ENCODE measurements around the gene MAIP1.
"Not testable (repeated sequence)": the region's sequence is repeated elsewhere in the genome, so short reads cannot be mapped to it uniquely, and the experiment has no call there.

MAIP1 gene

DNA sequence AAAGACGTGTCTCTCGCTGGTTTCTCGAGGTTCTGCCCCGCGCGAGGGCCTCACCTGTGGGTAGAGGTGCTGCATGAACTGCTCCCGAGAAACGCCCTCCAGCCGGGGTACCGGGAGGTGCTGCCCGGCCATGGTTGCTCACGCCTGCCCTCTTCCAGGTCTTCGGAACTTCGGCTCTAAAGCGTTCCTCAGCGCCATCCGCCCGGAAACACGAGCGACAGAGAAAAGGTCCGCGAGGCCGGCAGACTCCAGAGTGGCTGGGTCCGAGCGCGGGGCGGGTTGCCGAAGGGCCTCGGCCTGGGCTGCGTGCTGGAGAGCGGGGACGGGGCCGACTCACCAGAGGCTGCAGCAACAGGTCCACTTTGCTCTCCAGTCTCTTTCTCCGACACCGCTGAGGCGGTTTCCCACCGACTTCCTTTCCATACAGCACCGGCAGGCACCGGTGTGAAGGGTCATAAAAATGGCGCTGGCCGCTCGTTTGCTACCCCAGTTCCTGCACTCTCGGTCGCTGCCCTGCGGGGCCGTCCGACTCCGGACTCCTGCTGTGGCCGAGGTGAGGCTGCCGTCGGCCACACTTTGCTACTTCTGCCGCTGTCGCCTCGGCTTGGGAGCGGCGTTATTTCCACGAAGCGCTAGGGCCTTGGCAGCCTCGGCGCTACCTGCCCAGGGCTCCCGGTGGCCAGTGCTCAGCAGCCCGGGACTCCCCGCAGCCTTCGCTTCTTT lies at the start of gene MAIP1, which contains the start of gene TYW5:
Gene MAIP1 (plus strand): TSS at position 244 of the 723 bp plus-strand sequence. CDS start 217 bp downstream, at position 461.
Gene TYW5 (minus strand): TSS at position 153 of the 723 bp plus-strand sequence. CDS start 21 bp downstream, at position 132.
- DNase-seq (ENCODE audit: low read depth) = peak; percentile 73

- DNase-seq (ENCODE audit: low read depth) = no peak
Measured at GRCh38 chr2:199907008-199907714, 48.2 kb upstream of the MAIP1 start.

- DNase-seq (ENCODE audit: low read depth) = no peak
Measured at GRCh38 chr2:199910338-199911051, 44.9 kb upstream of the MAIP1 start.

GRCh38 chr2:199911052-199911876 lies 44.1 kb upstream of the MAIP1 start, which contains the start of gene C2orf69:
Gene C2orf69 (plus strand): TSS chr2:199911293. CDS start chr2:199911439, 146 bp downstream.
- peak; percentile 95 for DNase-seq (ENCODE audit: low read depth)

DNA sequence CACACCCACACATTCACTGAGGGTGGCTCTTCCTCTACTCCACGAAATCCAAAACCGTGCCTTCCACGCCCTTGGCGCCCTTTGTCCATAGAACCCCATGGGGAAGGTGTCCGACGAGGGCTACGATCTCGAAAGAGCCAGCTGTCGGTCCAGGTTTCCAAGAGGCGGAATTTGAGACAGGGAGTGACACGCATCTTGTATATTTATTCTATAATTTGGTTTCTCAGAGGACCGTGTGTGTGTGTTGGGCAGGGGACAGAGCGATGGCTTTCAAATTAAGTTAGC lies 43.6 kb upstream of the MAIP1 start:
- no peak for DNase-seq (ENCODE audit: low read depth)

- DNase-seq (ENCODE audit: low read depth) = not testable (repeated sequence)
Measured at GRCh38 chr2:199912553-199913114, 42.7 kb upstream of the MAIP1 start.

GRCh38 chr2:199914372-199914958 lies 40.9 kb upstream of the MAIP1 start:
- no peak for DNase-seq (ENCODE audit: low read depth)

GRCh38 chr2:199916980-199917379 lies 38.4 kb upstream of the MAIP1 start:
- DNase-seq (ENCODE audit: low read depth) = no peak

GRCh38 chr2:199922856-199923255 lies 32.5 kb upstream of the MAIP1 start:
- DNase-seq (ENCODE audit: low read depth) = no peak

- no peak for DNase-seq (ENCODE audit: low read depth)
Measured at GRCh38 chr2:199923924-199924323, 31.5 kb upstream of the MAIP1 start.

DNA sequence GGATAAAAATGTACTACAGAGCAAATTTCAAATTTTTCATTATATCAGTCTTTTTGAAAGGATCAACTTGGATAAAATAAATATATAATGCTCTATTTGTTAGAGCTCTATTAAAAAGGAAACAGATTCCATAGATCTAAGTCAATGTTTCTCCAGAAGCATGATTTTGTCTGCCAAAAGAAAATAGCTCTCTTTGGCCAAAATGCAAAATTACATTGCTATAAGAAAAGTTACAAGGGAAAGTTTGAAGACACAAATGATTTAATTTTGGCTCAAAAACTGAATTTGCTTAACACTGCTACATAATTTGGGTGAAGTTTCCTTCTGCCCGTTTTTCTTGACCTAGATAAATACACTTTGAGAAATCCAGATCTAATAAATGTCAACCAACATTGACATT lies 28.6 kb upstream of the MAIP1 start:
- no peak for DNase-seq (ENCODE audit: low read depth)

- no peak for DNase-seq (ENCODE audit: low read depth)
Measured at GRCh38 chr2:199928226-199928625, 27.2 kb upstream of the MAIP1 start.

DNA sequence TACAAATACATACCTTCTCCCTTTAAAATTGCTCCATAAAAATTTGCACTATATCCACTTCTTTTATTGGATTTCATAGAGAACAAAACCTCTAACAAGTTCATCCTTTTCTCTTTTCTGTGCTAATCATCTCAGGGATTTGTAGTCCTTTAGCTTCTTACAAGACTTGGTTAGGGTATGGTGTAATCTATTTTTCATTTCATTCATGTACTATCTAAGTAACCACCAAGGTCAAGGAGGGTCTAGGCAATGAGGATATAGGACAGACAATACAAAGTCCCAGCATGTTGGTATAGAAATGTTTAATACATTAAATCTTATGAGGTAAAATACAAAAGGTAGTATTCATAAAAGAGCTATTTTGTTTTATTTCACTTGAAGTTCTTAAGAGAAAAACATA lies 26.8 kb upstream of the MAIP1 start:
- no peak for DNase-seq (ENCODE audit: low read depth)

GRCh38 chr2:199929262-199929661 lies 26.1 kb upstream of the MAIP1 start:
- no peak for DNase-seq (ENCODE audit: low read depth)

DNA sequence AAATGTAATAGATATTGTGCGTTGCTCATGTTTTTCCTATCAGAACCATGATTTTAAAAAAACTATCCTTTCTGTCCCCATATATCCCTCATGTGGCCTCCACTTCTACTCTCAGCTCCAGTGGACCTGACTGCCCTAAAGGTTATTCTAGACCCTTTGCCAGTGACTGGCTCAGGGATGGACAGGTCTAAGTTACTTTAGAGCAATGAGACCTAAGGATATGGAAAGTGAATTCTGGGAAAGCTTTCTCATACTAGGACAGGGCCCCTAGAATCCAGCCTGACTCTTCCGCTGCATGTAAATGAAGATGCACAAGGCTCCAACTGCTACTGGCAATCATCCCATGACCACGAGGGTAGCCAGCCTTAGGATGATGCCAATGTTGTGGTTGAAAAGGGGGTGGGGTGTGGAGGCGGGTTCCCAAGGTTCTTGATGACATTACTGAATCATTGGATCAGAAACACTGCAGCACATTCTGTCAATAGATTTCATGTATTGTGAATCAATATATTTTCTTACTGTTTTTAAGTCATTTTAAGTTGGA lies 23.0 kb upstream of the MAIP1 start:
- no peak for DNase-seq (ENCODE audit: low read depth)

DNA sequence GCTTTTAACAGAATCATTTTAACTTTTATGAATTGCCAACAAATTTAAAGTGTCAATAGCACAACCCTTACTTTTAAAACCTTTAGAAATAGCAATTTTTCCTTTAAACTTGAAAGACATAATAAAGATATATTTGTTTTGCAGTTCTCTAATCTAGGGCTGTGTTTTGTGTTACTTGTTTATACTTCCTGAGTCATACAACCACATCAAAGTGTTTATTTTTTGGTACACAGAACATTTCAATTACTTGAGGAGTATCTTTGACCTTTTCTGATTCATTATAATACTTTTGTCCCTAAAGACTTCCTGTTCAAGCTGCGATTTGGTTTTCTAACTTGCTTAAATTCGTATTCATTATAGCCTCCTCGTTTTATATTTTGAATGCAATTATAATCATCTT lies 21.9 kb upstream of the MAIP1 start:
- DNase-seq (ENCODE audit: low read depth) = no peak

GRCh38 chr2:199936554-199936953 lies 18.8 kb upstream of the MAIP1 start:
- DNase-seq (ENCODE audit: low read depth) = no peak

DNA sequence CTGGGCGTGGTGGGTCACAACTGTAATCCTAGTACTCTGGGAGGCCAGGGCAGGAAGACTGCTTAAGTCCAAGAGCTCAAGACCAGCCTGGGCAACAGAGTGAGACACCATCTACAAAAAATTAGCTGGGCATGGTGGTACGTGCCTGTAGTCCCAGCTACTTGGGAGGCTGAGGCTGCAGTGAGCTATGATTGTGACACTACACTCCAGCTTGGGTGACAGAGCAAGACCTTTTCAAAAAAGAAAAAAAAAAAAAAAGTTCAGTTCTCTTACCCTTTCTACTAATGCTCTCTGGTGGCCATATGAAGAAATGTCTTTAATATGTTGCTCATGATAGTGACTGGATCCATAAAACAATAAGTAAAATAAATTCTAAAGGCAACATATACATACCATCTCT lies 15.0 kb upstream of the MAIP1 start:
- no peak for DNase-seq (ENCODE audit: low read depth)

DNA sequence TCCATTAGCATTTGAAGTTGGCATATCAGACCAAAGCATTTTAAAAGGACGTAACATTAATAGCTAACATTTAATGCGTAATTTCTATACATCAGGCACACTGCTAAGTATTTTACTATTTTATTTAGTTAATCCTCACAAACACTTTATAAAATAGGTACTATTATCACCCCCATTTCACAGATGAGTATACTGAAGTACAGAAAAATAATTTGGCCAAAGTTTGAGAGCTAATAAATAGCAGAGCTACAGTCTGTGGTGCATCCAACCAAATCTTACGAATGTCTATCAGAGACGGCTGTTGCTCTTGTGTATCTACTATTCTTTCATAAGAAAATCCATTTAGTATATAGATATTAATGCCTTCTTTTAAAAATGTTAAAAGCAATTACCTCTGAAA lies 12.0 kb upstream of the MAIP1 start:
- DNase-seq (ENCODE audit: low read depth) = no peak

GRCh38 chr2:199946196-199946595 lies 9.2 kb upstream of the MAIP1 start:
- no peak for DNase-seq (ENCODE audit: low read depth)

GRCh38 chr2:199946836-199947235 lies 8.5 kb upstream of the MAIP1 start:
- DNase-seq (ENCODE audit: low read depth) = no peak
